ENCODE data around the gene SETDB1. TPM values are rescaled to one million over a fixed set of nuclear protein-coding genes. Genes with fewer than 3 reads are reported as not detected.
A peak's percentile ranks its signal among the peaks of the same experiment; 100 is the strongest.

The SETDB1 gene
- total RNA-seq, 4 donors from 2014 or later: 25.0 to 61.9 (median 38.5) TPM

GRCh38 chr1:150931773-150932172 is 5.6 kb downstream of the SETDB1 start:
- Histone ChIP-seq H3K27me3 (no peaks in the 10 kb centered on the region), H3K4me1 (peaks cover 9% of the 10 kb centered on the region), H3K4me3 (no peak overlapping the region), H3K27ac (no peak overlapping the region), H3K9me3 (no peaks in the 10 kb centered on the region), H3K36me3 (peaks cover 83% of the 10 kb centered on the region)
- WGBS: 95% methylated on average over 1 of the region's 1 CpG
- no peak for TF ChIP-seq POLR2A (IDR thresholded peaks at IDR 0.05)
- no peak for TF ChIP-seq EP300 (IDR thresholded peaks at IDR 0.05)
- no peak for TF ChIP-seq POLR2AphosphoS5 (IDR thresholded peaks at IDR 0.05)
- TF ChIP-seq CTCF (IDR thresholded peaks at IDR 0.05): no peak
- DNase-seq (ENCODE audit: low spot score in 2 of 2): no peak

- Histone ChIP-seq H3K4me1 (no peaks in the 10 kb centered on the region), H3K36me3 (peaks cover 100% of the 10 kb centered on the region), H3K9me3 (no peaks in the 10 kb centered on the region), H3K27me3 (no peaks in the 10 kb centered on the region), H3K4me3 (no peak overlapping the region), H3K27ac (no peak overlapping the region)
- WGBS: 86% methylated on average over 5 of the region's 5 CpGs
- no peak for TF ChIP-seq POLR2AphosphoS5 (IDR thresholded peaks at IDR 0.05)
- TF ChIP-seq CTCF (IDR thresholded peaks at IDR 0.05): no peak
- TF ChIP-seq POLR2A (IDR thresholded peaks at IDR 0.05): no peak
- no peak for TF ChIP-seq EP300 (IDR thresholded peaks at IDR 0.05)
- DNase-seq (ENCODE audit: low spot score in 2 of 2): peak in 1 of 2 donors; percentile 24
These were observed 18.7 kb downstream of the SETDB1 start for GRCh38 chr1:150944856-150945255.

GRCh38 chr1:150954708-150955107 is 28.5 kb downstream of the SETDB1 start:
- Histone ChIP-seq H3K9me3 (no peaks in the 10 kb centered on the region), H3K27me3 (no peaks in the 10 kb centered on the region), H3K4me1 (no peaks in the 10 kb centered on the region), H3K27ac (no peak overlapping the region), H3K36me3 (peaks cover 84% of the 10 kb centered on the region), H3K4me3 (no peak overlapping the region)
- no peak for TF ChIP-seq POLR2A (IDR thresholded peaks at IDR 0.05)
- no peak for TF ChIP-seq CTCF (IDR thresholded peaks at IDR 0.05)
- TF ChIP-seq EP300 (IDR thresholded peaks at IDR 0.05): no peak
- no peak for TF ChIP-seq POLR2AphosphoS5 (IDR thresholded peaks at IDR 0.05)
- no peak for DNase-seq (ENCODE audit: low spot score in 2 of 2)
- WGBS: 93% methylated on average over 3 of the region's 3 CpGs

- Histone ChIP-seq H3K4me1 (no peaks in the 10 kb centered on the region), H3K4me3 (no peak overlapping the region), H3K27ac (no peak overlapping the region), H3K9me3 (no peaks in the 10 kb centered on the region), H3K36me3 (peaks cover 84% of the 10 kb centered on the region), H3K27me3 (no peaks in the 10 kb centered on the region)
- no peak for TF ChIP-seq CTCF (IDR thresholded peaks at IDR 0.05)
- TF ChIP-seq POLR2A (IDR thresholded peaks at IDR 0.05): no peak
- no peak for TF ChIP-seq POLR2AphosphoS5 (IDR thresholded peaks at IDR 0.05)
- TF ChIP-seq EP300 (IDR thresholded peaks at IDR 0.05): no peak
- DNase-seq (ENCODE audit: low spot score in 2 of 2): no peak
These were observed 29.1 kb downstream of the SETDB1 start for GRCh38 chr1:150955280-150955679.

GRCh38 chr1:150957666-150958065 is 31.5 kb downstream of the SETDB1 start:
- 94% methylated on average over 11 of the region's 11 CpGs for WGBS

More at GRCh38 chr1:150957666-150958065, 31.5 kb downstream of the SETDB1 start:
- Histone ChIP-seq H3K36me3 (peaks cover 84% of the 10 kb centered on the region), H3K9me3 (no peaks in the 10 kb centered on the region), H3K4me3 (no peak overlapping the region), H3K27me3 (no peaks in the 10 kb centered on the region), H3K27ac (no peak overlapping the region), H3K4me1 (no peaks in the 10 kb centered on the region)
- no peak for TF ChIP-seq POLR2AphosphoS5 (IDR thresholded peaks at IDR 0.05)
- no peak for TF ChIP-seq POLR2A (IDR thresholded peaks at IDR 0.05)
- no peak for TF ChIP-seq CTCF (IDR thresholded peaks at IDR 0.05)
- no peak for TF ChIP-seq EP300 (IDR thresholded peaks at IDR 0.05)
- peak in 1 of 2 donors; percentile 38 for DNase-seq (ENCODE audit: low spot score in 2 of 2)
